Activated CD4-positive, alpha-beta T cell treated with anti-CD3 and anti-CD28 coated beads for 48 hours (primary cell): ENCODE data around the gene TTLL4.
A peak's percentile ranks its signal among the peaks of the same experiment; 100 is the strongest.

ENCODE experiments used
- DNase-seq: peaks from one replicate; pipeline ENCODE4 v3.0.0-alpha.2; 2020

The TTLL4 gene, protein sequence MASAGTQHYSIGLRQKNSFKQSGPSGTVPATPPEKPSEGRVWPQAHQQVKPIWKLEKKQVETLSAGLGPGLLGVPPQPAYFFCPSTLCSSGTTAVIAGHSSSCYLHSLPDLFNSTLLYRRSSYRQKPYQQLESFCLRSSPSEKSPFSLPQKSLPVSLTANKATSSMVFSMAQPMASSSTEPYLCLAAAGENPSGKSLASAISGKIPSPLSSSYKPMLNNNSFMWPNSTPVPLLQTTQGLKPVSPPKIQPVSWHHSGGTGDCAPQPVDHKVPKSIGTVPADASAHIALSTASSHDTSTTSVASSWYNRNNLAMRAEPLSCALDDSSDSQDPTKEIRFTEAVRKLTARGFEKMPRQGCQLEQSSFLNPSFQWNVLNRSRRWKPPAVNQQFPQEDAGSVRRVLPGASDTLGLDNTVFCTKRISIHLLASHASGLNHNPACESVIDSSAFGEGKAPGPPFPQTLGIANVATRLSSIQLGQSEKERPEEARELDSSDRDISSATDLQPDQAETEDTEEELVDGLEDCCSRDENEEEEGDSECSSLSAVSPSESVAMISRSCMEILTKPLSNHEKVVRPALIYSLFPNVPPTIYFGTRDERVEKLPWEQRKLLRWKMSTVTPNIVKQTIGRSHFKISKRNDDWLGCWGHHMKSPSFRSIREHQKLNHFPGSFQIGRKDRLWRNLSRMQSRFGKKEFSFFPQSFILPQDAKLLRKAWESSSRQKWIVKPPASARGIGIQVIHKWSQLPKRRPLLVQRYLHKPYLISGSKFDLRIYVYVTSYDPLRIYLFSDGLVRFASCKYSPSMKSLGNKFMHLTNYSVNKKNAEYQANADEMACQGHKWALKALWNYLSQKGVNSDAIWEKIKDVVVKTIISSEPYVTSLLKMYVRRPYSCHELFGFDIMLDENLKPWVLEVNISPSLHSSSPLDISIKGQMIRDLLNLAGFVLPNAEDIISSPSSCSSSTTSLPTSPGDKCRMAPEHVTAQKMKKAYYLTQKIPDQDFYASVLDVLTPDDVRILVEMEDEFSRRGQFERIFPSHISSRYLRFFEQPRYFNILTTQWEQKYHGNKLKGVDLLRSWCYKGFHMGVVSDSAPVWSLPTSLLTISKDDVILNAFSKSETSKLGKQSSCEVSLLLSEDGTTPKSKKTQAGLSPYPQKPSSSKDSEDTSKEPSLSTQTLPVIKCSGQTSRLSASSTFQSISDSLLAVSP

DNA sequence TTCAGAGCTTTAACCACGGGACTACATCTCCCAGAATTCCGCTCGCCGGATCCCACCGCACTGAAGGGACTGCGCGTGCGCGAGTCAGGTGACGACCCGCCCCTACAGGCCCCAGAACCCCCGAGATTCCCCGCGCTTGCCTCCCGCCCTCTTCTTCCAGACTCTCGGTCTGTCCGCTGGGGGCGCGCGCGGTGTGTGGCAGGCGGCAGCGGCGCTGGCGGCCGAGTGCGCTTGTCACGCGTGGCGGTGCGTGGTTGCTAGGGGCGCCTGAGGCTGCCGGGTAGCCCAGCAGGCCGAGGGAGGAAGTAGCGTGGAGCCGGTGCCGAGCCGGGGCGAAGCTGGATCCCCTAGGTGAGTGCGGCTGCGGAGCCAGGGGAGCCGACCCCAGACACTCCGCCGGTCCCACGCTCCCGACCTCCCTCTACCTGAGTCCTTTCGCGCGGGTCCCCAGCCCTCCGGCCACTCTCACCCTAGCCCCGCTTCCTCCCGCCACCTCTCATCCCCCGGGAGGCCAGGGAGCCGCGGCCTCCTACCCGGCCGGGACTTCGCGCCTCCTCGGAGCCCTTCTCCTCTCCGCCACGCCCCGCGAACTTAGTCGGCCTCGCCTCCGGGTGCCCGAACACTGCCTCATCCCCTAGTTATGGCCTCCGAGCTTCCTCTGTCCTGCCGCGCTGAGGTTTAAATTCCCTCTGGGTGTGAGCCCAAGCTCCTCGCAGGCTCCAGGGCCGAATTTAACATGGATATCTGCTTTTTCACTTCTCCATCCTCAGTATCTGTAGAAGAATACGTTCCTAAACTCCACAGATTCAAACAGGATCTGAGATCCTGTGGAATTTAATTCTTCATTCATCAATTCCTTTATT lies at the start of gene TTLL4:
Gene TTLL4, plus strand, starts transcription at position 149 of the 863 bp plus-strand sequence. CDS start 26,842 bp downstream, outside the sequence.
- DNase-seq = peak; percentile 99

DNA sequence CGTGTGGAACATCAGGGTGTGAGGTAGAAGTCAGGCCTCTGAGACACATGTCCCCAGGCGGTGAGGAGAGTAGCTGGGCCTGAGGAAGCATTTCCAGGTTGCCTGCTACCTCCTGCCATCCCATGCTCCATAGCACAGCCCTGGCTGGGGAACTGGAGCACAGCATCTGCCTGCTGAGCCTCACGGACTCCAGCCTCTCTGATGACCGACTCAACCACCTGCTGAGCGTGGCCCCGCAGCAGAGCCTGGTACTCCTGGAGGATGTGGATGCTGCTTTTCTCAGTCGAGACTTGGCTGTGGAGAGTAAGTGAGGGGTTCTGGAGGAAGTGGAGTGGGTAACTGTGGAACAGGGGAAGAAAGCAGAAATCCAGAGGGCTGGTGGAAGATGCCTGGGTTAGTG lies 48.3 kb upstream of the TTLL4 start:
- no peak for DNase-seq

DNA sequence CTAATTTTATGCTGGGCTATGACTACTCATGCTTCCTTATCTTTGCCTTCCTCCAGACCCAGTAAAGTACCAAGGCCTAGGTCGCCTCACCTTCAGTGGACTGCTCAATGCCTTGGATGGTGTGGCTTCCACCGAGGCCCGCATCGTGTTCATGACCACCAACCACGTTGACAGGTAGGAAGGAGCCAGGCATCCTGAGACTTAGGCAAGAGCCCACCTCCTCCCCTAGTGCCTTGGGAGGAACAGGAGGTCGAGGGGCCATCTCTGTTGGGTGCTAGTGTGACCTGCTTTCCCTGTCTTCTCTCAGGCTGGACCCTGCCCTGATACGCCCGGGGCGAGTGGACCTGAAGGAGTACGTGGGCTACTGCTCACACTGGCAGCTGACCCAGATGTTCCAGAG lies 47.8 kb upstream of the TTLL4 start:
- DNase-seq = no peak

DNA sequence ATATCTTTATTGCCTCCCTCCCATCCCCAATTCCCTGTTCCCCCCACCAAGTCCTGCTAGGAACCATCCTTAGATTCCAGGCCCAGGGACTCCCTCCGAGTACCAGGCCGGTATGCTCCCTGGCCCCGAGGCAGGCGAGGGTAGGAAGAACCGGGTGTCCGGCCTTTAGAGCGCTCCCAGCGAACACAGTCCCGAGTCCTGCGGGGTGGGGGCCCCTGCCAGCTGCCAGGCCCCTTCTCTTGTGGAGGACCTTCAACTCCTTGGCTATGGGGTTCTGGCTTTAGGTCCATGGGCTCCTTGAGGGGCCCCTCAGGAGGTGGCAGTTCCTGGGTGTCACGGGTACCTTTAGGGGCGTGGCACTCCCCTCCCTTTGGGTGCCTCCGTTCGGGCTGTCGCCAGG lies 46.7 kb upstream of the TTLL4 start:
- DNase-seq = no peak

DNA sequence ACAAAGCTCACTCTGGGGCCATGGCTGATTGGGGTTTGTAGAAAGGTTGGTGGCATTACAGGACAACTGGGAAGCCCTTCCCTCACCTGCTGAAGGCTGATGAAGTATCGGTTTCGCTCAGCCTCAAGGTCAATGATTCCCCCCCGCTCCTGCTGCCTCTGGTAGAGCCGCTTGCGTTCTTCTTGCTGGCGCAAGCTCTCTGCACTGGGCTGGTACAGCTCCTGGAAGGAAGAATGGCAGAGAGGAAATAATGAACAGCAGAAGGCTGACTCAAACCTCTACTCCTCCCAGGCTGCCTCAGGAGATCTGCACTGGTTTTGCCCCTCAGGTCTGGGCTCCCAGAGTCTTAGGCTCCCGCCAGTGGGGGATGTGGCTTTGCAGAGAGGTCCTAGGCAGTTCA lies 46.0 kb upstream of the TTLL4 start:
- no peak for DNase-seq

DNA sequence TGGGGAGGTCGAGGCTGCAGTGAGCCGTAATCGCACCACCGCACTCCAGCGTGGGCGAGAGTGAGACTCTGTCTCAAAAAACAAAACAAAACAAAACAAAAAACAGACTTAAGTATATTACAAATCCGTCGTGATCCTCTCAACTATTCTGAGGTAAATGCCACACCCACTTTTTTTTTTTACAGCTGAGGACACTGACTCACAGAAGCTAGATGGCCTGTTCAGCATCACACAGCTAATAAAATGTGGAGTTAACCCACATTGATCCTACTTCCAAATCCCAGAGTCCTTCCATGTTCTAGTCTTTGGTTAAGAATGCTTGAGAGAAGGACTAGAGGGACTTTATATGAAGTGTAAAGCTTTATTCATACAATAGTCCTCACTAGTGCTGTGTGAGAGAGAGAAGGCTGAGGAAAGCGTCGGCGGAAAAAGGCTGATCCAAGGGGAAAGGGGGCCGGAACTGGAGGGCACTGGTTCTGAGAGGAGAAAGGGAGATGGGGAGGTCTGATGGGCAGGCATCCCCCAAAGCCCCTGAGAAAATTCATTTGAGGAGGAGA lies 39.5 kb upstream of the TTLL4 start:
- DNase-seq = no peak

DNA sequence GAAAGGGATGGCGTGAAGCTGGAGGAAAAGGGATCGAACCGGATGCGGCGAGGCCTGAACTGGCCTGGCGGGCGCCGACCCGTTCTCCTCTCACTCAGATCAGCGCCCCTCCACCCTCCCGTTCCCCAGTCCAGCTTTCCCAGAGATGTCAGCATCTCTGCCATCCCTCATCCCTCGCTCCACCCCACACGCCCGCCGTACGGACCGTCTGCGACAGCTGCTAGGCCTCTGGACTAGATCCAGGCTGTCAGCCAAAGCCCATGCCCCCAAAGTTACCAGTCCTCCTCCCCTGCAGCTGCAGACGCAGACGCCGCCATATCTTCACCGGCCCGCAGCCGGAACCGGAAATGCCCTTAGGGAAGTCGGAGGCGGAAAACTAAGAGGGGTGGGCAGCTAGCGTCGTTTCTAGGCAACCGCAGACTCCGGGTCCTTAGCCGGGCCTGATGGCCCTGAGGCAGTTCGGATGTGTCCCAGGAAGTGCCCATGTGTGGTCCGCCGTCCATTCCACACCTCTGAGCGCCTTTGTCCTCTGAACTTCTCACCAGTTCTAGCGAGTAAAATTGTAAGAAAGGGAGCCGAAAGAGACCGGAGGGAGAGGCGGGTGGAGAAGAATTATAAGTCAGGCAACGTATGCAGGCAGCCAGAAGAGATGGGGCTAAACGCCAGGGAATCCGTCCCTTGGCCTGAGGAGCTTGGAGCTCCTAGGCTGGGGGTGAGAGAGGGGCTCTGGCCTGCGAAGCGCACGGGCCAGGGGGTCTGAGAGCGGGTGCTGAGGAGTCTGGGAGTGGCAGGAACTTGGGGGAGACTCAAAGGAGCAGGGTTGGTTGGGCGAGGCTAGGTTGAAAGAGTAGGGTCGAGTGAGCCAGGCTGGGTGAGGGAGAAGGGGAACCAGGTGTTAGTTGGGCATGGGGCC lies 38.7 kb upstream of the TTLL4 start, which contains the start of the genes RNF25 and STK36:
Gene RNF25, minus strand, starts transcription at position 349 of the 913 bp plus-strand sequence. Its CDS starts 32 bp downstream, at position 317.
Gene STK36, plus strand, starts transcription at position 433 of the 913 bp plus-strand sequence. CDS start 744 bp downstream, outside the sequence.
- DNase-seq = peak; percentile 90

DNA sequence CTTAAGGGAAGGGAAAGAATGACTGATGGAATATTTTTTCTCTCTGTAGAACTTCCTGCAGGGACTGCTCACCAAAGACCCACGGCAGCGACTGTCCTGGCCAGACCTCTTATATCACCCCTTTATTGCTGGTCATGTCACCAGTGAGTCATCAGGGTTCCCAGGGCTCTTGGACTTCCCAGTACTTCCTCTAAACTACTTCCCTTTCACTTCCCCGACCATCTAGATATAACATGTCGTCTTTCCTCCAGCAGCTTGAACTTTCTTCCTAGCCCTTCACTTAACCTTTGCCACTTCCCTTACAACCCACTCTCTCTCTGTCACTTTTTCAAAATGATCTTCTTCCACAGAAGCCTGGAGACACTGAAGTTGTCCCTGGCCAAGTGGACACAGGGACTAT lies 31.5 kb upstream of the TTLL4 start:
- no peak for DNase-seq

DNA sequence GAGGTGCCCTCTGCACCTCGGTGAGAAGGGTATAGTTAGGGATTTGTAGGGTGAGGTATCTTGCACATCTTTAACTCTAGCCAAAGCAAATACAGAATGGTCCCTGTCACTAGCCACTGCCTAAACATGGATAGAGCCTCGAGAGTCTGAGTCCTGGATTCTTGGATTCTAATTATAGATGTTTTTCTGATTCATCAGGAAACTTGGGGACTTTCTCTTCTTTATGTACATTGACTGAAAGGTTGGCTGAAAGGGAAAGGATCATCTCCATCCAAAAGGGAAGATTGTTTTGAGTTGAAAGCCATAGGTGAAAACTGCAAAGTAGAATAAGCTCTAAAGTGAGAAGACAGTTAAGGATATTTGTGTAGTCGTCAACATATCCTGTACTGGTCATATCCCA lies 30.6 kb upstream of the TTLL4 start:
- DNase-seq = no peak

DNA sequence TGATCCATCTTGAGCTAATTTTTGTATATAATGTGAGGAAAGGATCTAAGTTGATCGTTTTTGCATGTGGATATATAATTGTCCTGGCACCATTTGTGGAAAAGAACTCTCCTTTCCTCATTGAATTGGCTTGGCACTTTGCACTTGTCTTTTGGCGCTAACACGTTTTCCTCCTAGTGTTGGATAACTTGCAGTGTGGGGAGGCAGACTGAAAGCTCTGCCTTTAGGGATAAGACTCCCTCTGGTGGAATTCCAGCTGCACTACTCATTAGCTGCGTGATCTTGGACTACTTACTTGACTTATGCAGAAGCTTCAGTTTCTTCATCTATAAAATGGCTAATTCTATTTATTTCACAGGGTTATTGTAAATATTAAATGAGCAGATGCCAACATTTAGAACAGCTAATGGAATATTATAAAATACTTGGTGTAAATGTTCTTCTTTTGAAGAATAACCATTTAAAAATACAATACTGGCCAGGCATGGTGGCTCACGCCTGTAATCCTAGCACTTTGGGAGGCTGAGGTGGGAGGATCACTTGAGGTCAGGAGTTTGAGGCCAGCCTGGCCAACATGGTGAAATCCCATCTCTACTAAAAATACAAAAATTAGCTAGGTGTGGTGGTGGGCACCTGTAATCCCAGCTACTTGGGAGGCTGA lies 23.1 kb upstream of the TTLL4 start:
- peak; percentile 36 for DNase-seq

DNA sequence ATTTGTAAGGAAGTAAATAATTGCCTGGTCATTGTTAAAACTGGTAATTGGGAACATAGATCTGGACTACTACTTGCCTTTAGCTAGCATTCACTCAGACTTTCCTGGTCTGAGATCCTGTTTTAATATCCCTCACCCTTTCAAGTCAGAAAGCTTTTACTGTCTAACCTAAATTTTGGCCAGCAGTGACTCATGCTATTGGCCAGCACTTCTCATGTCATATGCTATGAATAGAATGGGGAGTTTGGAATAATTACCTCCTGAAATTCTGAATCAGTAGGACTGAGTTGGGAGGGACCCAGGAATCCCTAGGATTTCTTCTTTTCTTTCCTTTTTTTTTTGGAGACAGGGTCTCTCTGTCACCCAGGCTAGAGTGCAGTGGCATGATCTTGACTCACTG lies 19.4 kb upstream of the TTLL4 start:
- no peak for DNase-seq

DNA sequence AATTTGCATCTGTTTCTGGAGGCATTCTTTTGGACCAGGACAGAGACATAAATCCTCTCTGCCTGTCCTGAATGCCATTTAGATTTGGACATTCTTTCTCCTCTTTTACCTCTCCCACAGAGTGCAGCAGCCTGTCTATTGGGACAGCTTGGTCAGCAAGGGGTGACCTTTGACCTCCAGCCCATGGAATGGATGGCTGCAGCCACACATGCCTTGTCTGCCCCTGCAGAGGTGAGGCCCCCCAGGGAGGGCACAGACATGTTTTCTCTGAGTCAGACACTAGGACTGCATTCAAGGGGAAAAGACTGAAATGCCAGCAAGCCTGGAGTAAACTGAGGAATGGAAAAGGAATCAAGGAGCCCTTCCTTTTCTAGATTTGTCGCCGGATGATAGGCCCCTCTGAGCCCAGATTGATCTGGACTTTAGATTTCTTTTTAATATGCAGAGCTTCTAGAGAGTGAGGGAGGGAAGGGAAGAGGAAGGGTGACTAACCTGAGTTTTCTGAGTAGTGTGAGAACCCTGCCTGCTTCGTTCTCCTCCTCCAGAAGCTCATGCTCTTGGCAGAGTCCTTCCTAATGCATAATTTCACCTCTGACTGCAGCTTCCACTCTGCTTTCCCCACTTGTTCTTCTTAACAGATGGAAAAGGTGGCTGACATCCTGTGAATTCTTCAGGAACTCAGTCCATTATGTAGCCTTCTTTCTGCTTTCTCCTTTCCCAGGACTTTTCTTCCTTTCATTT lies 16.1 kb upstream of the TTLL4 start:
- DNase-seq = no peak

DNA sequence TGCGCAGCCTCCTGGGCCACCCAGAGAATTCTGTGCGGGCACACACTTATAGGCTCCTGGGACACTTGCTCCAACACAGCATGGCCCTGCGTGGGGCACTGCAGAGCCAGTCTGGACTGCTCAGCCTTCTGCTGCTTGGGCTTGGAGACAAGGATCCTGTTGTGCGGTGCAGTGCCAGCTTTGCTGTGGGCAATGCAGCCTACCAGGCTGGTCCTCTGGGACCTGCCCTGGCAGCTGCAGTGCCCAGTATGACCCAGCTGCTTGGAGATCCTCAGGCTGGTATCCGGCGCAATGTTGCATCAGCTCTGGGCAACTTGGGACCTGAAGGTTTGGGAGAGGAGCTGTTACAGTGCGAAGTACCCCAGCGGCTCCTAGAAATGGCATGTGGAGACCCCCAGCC lies 11.8 kb upstream of the TTLL4 start:
- DNase-seq = no peak

DNA sequence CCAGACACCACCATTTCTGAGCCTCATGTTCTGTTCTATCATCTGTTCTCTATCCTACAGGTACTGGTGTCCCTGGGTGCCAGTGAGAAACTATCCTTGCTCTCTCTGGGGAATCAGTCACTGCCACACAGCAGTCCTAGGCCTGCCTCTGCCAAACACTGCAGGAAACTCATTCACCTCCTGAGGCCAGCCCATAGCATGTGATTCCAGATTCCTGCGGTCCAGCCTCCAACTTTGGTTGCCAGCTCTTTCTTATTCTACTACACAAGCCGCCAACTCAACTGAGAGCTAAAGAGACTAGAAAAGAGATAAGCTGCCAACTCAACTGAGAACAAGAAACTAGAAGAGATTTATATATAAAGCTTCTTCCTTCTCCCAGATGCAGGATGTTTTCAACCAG lies 8.8 kb upstream of the TTLL4 start:
- no peak for DNase-seq

DNA sequence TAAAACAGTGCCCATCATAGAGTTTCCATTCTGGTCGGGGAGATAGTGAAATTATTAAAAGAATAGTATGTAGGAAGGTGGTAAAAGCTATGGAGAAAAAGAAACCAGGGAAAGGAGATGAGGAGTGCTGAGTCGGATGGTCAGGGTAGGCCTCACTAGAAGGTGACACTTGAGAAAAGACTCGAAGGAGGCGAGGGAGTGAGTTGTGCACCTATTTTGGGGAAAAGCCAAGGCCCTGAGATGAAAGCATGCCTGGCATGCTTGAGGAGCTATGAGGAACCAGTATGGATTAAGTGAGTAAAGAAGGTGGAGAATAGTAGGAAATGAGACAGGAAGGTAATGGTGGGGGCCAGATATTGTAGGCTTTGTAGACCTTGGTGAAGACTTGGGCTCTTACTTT lies 7.3 kb upstream of the TTLL4 start:
- no peak for DNase-seq

DNA sequence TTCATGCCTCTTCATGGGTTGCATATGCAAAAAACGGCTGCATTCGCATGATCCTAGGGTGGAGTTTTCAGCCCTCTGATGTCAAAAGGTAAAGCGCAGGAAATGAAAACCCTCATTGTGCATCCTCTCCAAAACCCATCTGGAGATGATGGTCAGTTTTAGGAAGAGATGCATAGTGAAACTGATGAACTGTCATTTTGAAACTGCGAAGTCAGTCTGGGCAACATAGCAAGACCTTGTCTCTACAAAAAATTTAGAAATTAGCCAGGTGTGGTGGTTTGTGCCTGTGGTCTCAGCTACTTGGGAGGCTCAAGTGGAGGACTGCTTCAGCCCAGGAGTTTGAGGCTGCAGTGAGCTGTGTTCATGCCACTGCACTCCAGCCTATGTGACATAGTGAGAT lies 2.5 kb upstream of the TTLL4 start:
- DNase-seq = no peak

DNA sequence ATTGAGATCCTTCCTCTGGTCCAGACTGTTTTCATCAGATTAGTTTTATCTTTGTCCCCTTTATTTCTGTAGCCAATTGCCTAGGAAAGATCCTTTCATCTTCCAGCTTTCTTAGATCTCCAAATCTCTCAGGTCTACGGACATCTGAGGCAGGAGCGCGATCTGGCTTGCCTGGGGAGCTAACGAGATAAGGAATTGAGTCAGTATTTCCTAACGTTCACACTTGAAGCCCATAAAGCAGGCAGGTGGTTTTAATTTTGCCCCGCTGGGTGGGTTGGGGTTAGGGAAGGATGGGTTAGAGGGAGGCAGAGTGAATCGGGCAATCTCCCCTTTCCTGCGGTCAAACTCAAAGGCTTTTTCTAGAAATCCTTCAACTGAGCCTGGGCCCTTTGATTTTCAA lies 727 bp upstream of the TTLL4 start:
- no peak for DNase-seq

DNA sequence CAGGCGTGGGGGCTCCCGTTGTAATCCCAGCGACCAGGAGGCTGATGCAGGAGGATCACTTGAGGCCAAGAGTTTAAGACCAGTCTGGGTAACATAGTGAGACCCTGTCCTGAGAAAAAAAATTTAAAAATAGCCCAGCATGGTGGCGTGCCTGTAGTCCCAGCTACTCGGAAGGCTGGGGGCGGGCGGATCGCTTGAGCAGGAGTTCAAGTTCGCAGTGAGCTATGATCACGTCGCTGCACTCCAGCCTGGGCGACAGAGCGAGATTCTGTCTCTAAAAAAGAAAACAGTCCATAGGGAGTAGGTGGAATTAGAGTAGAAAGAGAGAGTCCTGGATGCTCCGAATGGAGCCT lies 325 bp upstream of the TTLL4 start:
- no peak for DNase-seq

DNA sequence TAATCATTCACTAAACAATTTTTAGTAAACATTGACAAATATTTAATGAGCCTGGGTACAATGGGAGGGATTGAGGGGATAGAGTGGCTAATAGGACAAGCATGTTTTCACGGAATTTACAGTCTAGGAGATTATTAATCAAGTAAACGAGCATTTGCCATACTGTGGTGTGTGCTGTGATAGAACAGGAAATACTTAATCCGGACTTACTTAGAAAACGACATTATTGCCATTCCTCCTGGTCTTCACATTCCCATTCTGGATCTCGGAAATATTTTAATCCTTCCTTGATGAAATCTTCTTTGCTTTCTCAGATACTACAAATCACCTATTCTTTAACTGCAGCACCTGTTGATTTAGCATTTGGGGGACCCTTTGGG lies 905 bp downstream of the TTLL4 start:
- DNase-seq = no peak

DNA sequence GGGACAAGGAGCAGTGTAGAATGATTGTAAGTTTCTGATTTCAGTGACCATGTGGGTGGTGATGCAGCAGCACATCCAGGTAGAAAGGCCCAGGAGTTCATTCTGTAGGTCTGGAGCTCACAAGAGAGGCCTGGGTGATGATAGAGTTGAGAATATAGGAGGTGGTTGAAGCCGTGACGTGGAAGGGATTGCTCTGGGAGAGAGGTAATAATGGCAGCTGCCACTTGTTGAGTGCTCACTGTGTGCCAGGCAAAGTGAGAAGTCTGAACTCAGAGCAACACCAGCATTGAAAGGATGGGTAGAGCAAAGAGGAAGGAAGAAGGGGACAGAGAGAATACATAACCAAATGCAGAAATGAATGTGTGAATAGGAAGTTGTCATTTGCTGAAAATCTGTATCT lies 3.3 kb downstream of the TTLL4 start:
- no peak for DNase-seq
